GM21390 (cell line): Measurements from ENCODE around the gene CACNG6.

ENCODE experiments used
- ATAC-seq: cut with Tn5 transposase; IDR thresholded peaks from one replicate; pipeline ENCODE4 v1.9.1; 2021; ENCODE audit not compliant: unreplicated experiment

Gene CACNG6

GRCh38 chr19:53966931-53967330 lies 24.5 kb upstream of the CACNG6 start:
- ATAC-seq, result no peak

- no peak for ATAC-seq
These were observed 22.1 kb upstream of the CACNG6 start for GRCh38 chr19:53969366-53969765.

- ATAC-seq, result no peak
These were observed 19.8 kb upstream of the CACNG6 start for GRCh38 chr19:53971673-53972072.

GRCh38 chr19:53977429-53977990 lies 13.9 kb upstream of the CACNG6 start:
- ATAC-seq, result no peak

GRCh38 chr19:53977991-53978731 lies 13.3 kb upstream of the CACNG6 start:
- no peak for ATAC-seq

- ATAC-seq, result no peak
These were observed 12.2 kb upstream of the CACNG6 start for GRCh38 chr19:53978975-53979801.

GRCh38 chr19:53980539-53981375 lies 10.7 kb upstream of the CACNG6 start:
- ATAC-seq, result no peak

GRCh38 chr19:53981376-53981951 lies 10.0 kb upstream of the CACNG6 start:
- no peak for ATAC-seq

GRCh38 chr19:53982001-53982451 lies 9.4 kb upstream of the CACNG6 start:
- ATAC-seq, result no peak

GRCh38 chr19:53982611-53983010 lies 8.8 kb upstream of the CACNG6 start:
- no peak for ATAC-seq

- ATAC-seq, result no peak
These were observed 7.8 kb upstream of the CACNG6 start for GRCh38 chr19:53983457-53984289.

- no peak for ATAC-seq
These were observed 5.6 kb upstream of the CACNG6 start for GRCh38 chr19:53985863-53986262.

- no peak for ATAC-seq
These were observed 2.5 kb upstream of the CACNG6 start for GRCh38 chr19:53988981-53989380.

GRCh38 chr19:53989600-53990533 lies 1.6 kb upstream of the CACNG6 start:
- ATAC-seq, result no peak

- no peak for ATAC-seq
These were observed 774 bp downstream of the CACNG6 start for GRCh38 chr19:53992211-53992610.

- no peak for ATAC-seq
These were observed 1.4 kb downstream of the CACNG6 start for GRCh38 chr19:53992815-53993214.

- ATAC-seq, result no peak
These were observed 2.0 kb downstream of the CACNG6 start for GRCh38 chr19:53993448-53993847.

GRCh38 chr19:53994811-53995210 lies 3.4 kb downstream of the CACNG6 start:
- no peak for ATAC-seq

- ATAC-seq, result no peak
These were observed 6.8 kb downstream of the CACNG6 start for GRCh38 chr19:53998223-53998622.
